Measurements from ENCODE around the gene MACROD2.

DNA sequence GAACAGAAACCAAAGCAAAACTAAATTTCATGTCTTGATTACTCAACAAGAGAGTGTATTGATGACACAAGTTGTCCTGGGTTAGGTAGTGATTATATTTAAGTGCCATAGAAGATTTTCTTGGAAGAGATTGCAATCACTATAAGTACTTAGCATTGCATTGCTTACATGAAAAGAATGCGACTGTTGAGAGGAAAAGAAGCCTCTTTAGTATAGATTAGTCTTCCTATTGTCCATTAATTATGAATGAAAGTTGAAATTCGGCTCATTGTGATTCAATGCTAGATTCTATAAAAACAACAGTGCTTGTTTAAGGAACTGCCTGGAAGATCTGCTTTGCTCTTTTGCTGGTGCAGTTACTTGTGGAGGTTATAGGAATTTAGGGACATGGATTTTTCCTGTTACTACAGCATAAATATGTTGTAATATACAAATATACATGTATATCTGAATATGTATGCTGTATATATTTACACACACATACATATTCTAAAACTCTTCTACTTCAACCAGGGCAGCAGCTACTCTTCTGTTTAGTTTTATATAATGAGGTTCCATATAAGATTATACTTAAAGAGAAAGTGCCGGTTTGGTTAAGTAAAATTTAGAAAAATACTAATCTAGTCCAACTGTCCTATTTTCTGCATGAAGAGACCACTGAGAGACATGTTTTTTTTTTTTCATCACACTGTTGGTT lies 1781.6 kb downstream of the MACROD2 start:
- no peak for TF ChIP-seq POLR2A (IDR thresholded peaks at IDR 0.05)
- TF ChIP-seq, protein P1, sequence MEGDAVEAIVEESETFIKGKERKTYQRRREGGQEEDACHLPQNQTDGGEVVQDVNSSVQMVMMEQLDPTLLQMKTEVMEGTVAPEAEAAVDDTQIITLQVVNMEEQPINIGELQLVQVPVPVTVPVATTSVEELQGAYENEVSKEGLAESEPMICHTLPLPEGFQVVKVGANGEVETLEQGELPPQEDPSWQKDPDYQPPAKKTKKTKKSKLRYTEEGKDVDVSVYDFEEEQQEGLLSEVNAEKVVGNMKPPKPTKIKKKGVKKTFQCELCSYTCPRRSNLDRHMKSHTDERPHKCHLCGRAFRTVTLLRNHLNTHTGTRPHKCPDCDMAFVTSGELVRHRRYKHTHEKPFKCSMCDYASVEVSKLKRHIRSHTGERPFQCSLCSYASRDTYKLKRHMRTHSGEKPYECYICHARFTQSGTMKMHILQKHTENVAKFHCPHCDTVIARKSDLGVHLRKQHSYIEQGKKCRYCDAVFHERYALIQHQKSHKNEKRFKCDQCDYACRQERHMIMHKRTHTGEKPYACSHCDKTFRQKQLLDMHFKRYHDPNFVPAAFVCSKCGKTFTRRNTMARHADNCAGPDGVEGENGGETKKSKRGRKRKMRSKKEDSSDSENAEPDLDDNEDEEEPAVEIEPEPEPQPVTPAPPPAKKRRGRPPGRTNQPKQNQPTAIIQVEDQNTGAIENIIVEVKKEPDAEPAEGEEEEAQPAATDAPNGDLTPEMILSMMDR (IDR thresholded peaks at IDR 0.05), result no peak

All from uterus (tissue), 2 donors.